Lower leg skin (tissue), 3 donors: Measurements from ENCODE around the gene APOBEC3C.

Experiments
- POLR2A ChIP-seq, 2 donors: fragments of 450-650 bp; IDR thresholded peaks; one replicate each; pipeline ENCODE4 v1.6.1; 2016 to 2017; ENCODE audit warnings: antibody characterized with exemption in 2 of 2, mild to moderate bottlenecking in 1 of 2, moderate library complexity in 1 of 2
- TF ChIP-seq, protein P1 (sequence below), 3 donors: fragments of 450-650 bp; IDR thresholded peaks; one replicate each; pipeline ENCODE4 v1.5.1; 2016; ENCODE audit warnings: antibody characterized with exemption in 3 of 3, mild to moderate bottlenecking in 3 of 3, moderate library complexity in 2 of 3

GRCh38 chr22:38989466-38989865 is 24.6 kb upstream of the APOBEC3C start:
- TF ChIP-seq, protein P1, sequence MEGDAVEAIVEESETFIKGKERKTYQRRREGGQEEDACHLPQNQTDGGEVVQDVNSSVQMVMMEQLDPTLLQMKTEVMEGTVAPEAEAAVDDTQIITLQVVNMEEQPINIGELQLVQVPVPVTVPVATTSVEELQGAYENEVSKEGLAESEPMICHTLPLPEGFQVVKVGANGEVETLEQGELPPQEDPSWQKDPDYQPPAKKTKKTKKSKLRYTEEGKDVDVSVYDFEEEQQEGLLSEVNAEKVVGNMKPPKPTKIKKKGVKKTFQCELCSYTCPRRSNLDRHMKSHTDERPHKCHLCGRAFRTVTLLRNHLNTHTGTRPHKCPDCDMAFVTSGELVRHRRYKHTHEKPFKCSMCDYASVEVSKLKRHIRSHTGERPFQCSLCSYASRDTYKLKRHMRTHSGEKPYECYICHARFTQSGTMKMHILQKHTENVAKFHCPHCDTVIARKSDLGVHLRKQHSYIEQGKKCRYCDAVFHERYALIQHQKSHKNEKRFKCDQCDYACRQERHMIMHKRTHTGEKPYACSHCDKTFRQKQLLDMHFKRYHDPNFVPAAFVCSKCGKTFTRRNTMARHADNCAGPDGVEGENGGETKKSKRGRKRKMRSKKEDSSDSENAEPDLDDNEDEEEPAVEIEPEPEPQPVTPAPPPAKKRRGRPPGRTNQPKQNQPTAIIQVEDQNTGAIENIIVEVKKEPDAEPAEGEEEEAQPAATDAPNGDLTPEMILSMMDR (IDR thresholded peaks at IDR 0.05): no peak
- TF ChIP-seq POLR2A (IDR thresholded peaks at IDR 0.05): no peak
